ENCODE results near the gene TRIP11. TPM values are rescaled to one million over a fixed set of nuclear protein-coding genes. Genes with fewer than 3 reads are reported as not detected.

TRIP11 gene
- total and polyA plus RNA-seq, 2 donors (not counting 1 experiment from before 2014, with no cell fraction given) = 28.6 to 50.4 TPM

DNA sequence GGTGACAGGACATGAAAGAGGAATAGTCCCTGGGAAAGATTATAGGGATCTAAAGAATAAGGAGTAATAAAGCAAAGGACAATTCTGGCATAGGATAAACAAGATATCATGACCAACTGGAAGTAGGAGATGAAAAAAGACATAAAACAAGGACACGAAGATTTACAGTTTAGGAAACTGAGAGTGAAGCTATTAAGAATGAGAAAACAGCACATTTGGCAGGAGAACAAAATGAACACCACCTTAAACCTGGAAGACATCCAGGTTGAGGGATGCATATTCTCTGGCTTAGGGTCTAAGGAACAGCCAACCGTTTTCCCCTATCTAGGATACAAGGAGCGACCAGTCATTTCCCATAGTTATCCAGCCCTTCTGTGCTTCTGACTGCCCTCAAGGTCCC lies 1.9 kb downstream of the TRIP11 start:
- Histone ChIP-seq H4K20me1 (ENCODE audit: control insufficient read depth, extremely low read depth, insufficient read depth, low read length) (no peaks in the 10 kb centered on the region), H3K4me1 (ENCODE audit: control insufficient read depth, extremely low read depth, insufficient read depth, low read length) (peaks cover 2% of the 10 kb centered on the region), H3K36me3 (ENCODE audit: control insufficient read depth, insufficient read depth, low read length) (peaks cover 2% of the 10 kb centered on the region), H3K9ac (ENCODE audit: insufficient read depth, low read length) (no peak overlapping the region), H2AFZ (ENCODE audit: low read length) (no peak overlapping the region), H3K27me3 (ENCODE audit: control insufficient read depth, insufficient read depth, low read length) (no peaks in the 10 kb centered on the region), H3K79me2 (ENCODE audit: control insufficient read depth, insufficient read depth, low read length) (peaks cover 54% of the 10 kb centered on the region), H3K4me3 (replicated peaks in 1 of 4; ENCODE audit: control extremely low read depth in 1 of 4, insufficient read depth in 1 of 4, low read depth in 3 of 4, low read length in 4 of 4) (peak overlapping the region; percentile 63 to 98 (median 84)), H3K9me3 (ENCODE audit: control insufficient read depth, insufficient read depth, low read depth, low read length) (no peaks in the 10 kb centered on the region), H3K27ac (ENCODE audit: insufficient read depth, low read length) (no peak overlapping the region), H3K4me2 (ENCODE audit: extremely low read depth, insufficient read depth, low read length) (peak overlapping the region; percentile 69)
- TF ChIP-seq EZH2 (IDR thresholded peaks at IDR 0.05; ENCODE audit: low read length, missing control alignments) = no peak
- TF ChIP-seq, protein P1, sequence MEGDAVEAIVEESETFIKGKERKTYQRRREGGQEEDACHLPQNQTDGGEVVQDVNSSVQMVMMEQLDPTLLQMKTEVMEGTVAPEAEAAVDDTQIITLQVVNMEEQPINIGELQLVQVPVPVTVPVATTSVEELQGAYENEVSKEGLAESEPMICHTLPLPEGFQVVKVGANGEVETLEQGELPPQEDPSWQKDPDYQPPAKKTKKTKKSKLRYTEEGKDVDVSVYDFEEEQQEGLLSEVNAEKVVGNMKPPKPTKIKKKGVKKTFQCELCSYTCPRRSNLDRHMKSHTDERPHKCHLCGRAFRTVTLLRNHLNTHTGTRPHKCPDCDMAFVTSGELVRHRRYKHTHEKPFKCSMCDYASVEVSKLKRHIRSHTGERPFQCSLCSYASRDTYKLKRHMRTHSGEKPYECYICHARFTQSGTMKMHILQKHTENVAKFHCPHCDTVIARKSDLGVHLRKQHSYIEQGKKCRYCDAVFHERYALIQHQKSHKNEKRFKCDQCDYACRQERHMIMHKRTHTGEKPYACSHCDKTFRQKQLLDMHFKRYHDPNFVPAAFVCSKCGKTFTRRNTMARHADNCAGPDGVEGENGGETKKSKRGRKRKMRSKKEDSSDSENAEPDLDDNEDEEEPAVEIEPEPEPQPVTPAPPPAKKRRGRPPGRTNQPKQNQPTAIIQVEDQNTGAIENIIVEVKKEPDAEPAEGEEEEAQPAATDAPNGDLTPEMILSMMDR (conservative IDR thresholded peaks at IDR 0.05 in 1 of 2, IDR thresholded peaks at IDR 0.05 in 1 of 2; ENCODE audit: low read depth in 1 of 2, low read length in 2 of 2) = no peak
- DNase-seq (ENCODE audit: low read depth in 2 of 2) = peak in 1 of 2 donors; percentile 7

DNA sequence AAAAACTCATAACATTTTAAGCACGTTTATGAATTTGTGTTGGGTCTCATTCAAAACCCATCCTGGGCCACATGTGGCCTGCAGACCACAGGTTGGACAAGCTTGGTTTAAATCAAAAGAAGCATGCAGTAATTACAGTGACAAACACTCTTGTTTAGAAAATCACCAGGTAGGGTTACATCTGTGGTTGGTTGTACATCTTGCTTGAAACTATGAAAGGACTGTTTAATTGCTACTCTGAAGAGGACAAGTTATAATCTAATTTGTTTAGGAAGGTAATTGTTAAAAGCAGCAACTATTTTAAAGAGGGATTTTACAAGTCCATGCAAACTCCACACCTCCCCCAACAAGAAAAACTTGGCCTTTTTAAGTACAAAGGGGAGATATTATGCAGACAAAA lies 4.0 kb downstream of the TRIP11 start:
- peaks cover 54% of the 10 kb centered on the region for H3K79me2 ChIP-seq (ENCODE audit: control insufficient read depth, insufficient read depth, low read length)

DNA sequence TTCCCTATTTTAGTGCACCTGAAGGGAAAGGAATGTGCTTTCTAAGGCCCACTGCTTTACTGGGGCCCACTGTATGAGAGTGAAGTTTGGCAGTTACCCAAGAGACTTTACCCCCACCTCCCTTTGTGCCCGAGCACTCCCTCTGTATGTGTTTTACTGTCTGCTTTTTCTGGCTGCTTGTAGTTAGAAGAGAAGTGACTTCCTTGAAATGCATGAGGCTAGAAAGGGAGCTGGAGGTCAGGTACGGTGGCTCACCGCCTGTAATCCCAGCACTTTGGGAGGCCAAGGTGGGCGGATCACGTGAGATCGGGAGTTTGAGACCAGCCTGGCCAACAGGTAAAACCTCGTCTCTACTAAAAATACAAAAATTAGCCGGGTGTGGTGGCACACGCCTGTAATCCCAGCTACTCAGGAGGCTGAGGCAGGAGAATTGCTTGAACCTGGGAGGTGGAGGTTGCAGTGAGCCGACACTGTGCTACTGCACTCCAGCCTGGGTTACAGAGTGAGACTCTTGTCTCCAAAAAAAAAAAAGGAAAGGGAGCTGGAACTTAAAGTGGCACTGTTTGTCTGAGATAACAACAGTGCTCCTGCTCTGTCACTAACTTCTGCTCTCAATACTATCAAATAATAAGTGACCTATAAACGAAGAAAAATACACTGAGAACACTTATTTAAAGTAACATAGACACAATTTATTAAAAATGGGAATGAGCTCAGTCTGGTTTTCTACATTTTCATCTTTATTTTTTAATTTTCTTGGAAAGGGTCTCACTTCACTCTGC lies 5.8 kb downstream of the TRIP11 start:
- TF ChIP-seq, protein P1 (conservative IDR thresholded peaks at IDR 0.05 in 1 of 2, IDR thresholded peaks at IDR 0.05 in 1 of 2; ENCODE audit: low read depth in 1 of 2, low read length in 2 of 2) = no peak
- TF ChIP-seq EZH2 (IDR thresholded peaks at IDR 0.05; ENCODE audit: low read length, missing control alignments) = no peak
- no peaks in the 10 kb centered on the region for H3K27me3 ChIP-seq (ENCODE audit: control insufficient read depth, insufficient read depth, low read length)
- no peak overlapping the region for H3K4me3 ChIP-seq (replicated peaks in 1 of 4; ENCODE audit: control extremely low read depth in 1 of 4, insufficient read depth in 1 of 4, low read depth in 3 of 4, low read length in 4 of 4)
- H3K4me2 ChIP-seq (ENCODE audit: extremely low read depth, insufficient read depth, low read length) = no peak overlapping the region
- H2AFZ ChIP-seq (ENCODE audit: low read length) = no peak overlapping the region
- H3K79me2 ChIP-seq (ENCODE audit: control insufficient read depth, insufficient read depth, low read length) = peaks cover 48% of the 10 kb centered on the region
- no peaks in the 10 kb centered on the region for H4K20me1 ChIP-seq (ENCODE audit: control insufficient read depth, extremely low read depth, insufficient read depth, low read length)
- peaks cover 2% of the 10 kb centered on the region for H3K4me1 ChIP-seq (ENCODE audit: control insufficient read depth, extremely low read depth, insufficient read depth, low read length)
- H3K36me3 ChIP-seq (ENCODE audit: control insufficient read depth, insufficient read depth, low read length) = peaks cover 4% of the 10 kb centered on the region
- no peak for DNase-seq (ENCODE audit: low read depth in 2 of 2)
- H3K27ac ChIP-seq (ENCODE audit: insufficient read depth, low read length) = no peak overlapping the region
- H3K9ac ChIP-seq (ENCODE audit: insufficient read depth, low read length) = no peak overlapping the region
- no peaks in the 10 kb centered on the region for H3K9me3 ChIP-seq (ENCODE audit: control insufficient read depth, insufficient read depth, low read depth, low read length)

More for the DNA sequence above, 4.0 kb downstream of the TRIP11 start:
- H3K36me3 ChIP-seq (ENCODE audit: control insufficient read depth, insufficient read depth, low read length) = peaks cover 4% of the 10 kb centered on the region
- H2AFZ ChIP-seq (ENCODE audit: low read length) = no peak overlapping the region
- no peak overlapping the region for H3K27ac ChIP-seq (ENCODE audit: insufficient read depth, low read length)
- H3K4me3 ChIP-seq (replicated peaks in 1 of 4; ENCODE audit: control extremely low read depth in 1 of 4, insufficient read depth in 1 of 4, low read depth in 3 of 4, low read length in 4 of 4) = no peak overlapping the region
- H3K27me3 ChIP-seq (ENCODE audit: control insufficient read depth, insufficient read depth, low read length) = no peaks in the 10 kb centered on the region
- no peaks in the 10 kb centered on the region for H4K20me1 ChIP-seq (ENCODE audit: control insufficient read depth, extremely low read depth, insufficient read depth, low read length)
- H3K9ac ChIP-seq (ENCODE audit: insufficient read depth, low read length) = no peak overlapping the region
- no peak overlapping the region for H3K4me2 ChIP-seq (ENCODE audit: extremely low read depth, insufficient read depth, low read length)
- no peak for DNase-seq (ENCODE audit: low read depth in 2 of 2)
- TF ChIP-seq, protein P1 (conservative IDR thresholded peaks at IDR 0.05 in 1 of 2, IDR thresholded peaks at IDR 0.05 in 1 of 2; ENCODE audit: low read depth in 1 of 2, low read length in 2 of 2) = no peak
- no peak for TF ChIP-seq EZH2 (IDR thresholded peaks at IDR 0.05; ENCODE audit: low read length, missing control alignments)
- H3K4me1 ChIP-seq (ENCODE audit: control insufficient read depth, extremely low read depth, insufficient read depth, low read length) = peaks cover 2% of the 10 kb centered on the region
- no peaks in the 10 kb centered on the region for H3K9me3 ChIP-seq (ENCODE audit: control insufficient read depth, insufficient read depth, low read depth, low read length)

All from fibroblast of lung (primary cell).